ENCODE measurements around the gene CDK12. TPM values are rescaled to one million over a fixed set of nuclear protein-coding genes. Genes with fewer than 3 reads are reported as not detected.
"Not testable (repeated sequence)": the region's sequence is repeated elsewhere in the genome, so short reads cannot be mapped to it uniquely, and the experiment has no call there.

CDK12 gene
- total and polyA plus RNA-seq, 12 donors, result 7.2 to 206 (median 44.2) TPM

DNA sequence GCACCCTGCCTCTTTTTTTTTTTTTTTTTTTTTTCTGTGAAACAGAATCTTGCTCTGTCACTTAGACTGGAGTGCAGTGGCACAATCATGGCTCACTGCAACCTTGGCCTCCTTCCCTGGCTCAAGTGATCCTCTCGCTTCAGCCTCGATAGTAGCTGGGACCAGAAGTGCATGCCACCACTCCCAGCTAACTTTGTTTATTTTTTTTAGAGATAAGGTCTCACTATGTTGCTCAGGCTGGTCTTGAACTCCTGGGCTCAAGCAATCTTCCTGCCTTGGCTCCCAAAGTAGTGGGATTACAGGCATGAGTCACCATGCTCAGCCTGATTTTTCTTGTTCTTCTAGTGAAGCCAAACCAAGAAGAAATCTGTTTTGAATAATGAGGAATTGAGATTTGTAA is 25.0 kb downstream of the CDK12 start:
- Histone ChIP-seq H3K4me1 (replicated peaks in 1 of 2) (peaks cover 0 to 7% of the 10 kb centered on the region in 2 donors), H3K27ac (no peak overlapping the region), H3K27me3 (no peaks in the 10 kb centered on the region), H3K4me3 (no peak overlapping the region), H3K9me3 (replicated peaks in 1 of 3) (no peaks in the 10 kb centered on the region), H3K36me3 (replicated peaks in 1 of 2) (peaks cover 0 to 12% of the 10 kb centered on the region in 2 donors)
- intact Hi-C loops (cut with DNase I), result no loop called here
- peak in 2 of 7 donors; percentile 19 to 35 for DNase-seq
- WGBS, 4 donors, result 29 to 41% (median 32%) methylated on average over 2 of the region's 2 CpGs
- TF ChIP-seq, protein P1, sequence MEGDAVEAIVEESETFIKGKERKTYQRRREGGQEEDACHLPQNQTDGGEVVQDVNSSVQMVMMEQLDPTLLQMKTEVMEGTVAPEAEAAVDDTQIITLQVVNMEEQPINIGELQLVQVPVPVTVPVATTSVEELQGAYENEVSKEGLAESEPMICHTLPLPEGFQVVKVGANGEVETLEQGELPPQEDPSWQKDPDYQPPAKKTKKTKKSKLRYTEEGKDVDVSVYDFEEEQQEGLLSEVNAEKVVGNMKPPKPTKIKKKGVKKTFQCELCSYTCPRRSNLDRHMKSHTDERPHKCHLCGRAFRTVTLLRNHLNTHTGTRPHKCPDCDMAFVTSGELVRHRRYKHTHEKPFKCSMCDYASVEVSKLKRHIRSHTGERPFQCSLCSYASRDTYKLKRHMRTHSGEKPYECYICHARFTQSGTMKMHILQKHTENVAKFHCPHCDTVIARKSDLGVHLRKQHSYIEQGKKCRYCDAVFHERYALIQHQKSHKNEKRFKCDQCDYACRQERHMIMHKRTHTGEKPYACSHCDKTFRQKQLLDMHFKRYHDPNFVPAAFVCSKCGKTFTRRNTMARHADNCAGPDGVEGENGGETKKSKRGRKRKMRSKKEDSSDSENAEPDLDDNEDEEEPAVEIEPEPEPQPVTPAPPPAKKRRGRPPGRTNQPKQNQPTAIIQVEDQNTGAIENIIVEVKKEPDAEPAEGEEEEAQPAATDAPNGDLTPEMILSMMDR (IDR thresholded peaks at IDR 0.05), result no peak
- no peak for TF ChIP-seq POLR2A (IDR thresholded peaks at IDR 0.05)

DNA sequence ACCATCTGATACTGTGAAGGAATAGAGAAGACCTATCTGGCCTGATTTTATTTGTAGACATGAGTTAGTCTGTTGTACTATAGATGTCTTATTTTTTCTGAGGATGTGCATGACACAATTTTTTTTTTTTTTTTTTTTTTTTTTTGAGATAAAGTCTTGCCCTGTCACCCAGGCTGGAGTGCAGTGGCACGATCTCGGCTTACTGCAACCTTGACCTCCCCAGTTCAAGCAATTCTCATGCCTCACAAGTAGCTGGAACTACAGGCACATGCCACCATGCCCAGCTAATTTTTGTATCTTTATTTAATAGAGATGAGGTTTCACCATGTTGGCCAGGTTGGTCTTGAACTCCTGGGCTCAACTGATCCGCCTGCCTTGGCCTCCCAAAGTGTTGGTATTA is 26.2 kb downstream of the CDK12 start:
- Histone ChIP-seq H3K36me3 (replicated peaks in 1 of 2) (peaks cover 0 to 25% of the 10 kb centered on the region in 2 donors), H3K27ac (peak overlapping the region in 1 of 5 donors; percentile 19)
- H3K27me3 ChIP-seq; H3K9me3 ChIP-seq (replicated peaks in 1 of 3); H3K4me1 ChIP-seq (replicated peaks in 1 of 2); H3K4me3 ChIP-seq; intact Hi-C loops (cut with DNase I): not testable (repeated sequence)
- whole genome bisulfite sequencing, 4 donors, result 50 to 68% (median 57%) methylated on average over 3 of the region's 3 CpGs
- DNase-seq, result peak in 5 of 7 donors; percentile 29 to 62 (median 48)

DNA sequence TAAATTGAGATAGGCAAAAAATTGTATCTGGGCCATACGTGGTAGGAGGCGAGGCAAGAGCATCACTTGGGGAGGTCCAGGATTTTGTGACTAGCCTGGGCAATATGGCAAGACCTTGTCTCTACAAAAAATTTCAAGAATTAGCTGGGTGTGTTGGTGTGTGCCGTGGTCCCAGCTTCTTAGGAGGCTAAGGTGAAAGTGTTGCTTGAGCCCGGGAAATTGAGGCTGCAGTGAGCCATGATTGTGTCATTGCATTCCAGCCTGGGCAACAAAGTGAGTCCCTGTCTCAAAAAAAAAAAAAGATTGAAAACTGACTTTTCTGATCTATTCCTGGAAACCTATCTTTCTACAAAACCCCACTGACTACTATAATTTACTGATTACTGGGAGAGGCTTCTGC is 26.7 kb downstream of the CDK12 start:
- TF ChIP-seq POLR2A (IDR thresholded peaks at IDR 0.05), result no peak
- TF ChIP-seq, protein P1 (IDR thresholded peaks at IDR 0.05), result no peak
- peak in 1 of 7 donors; percentile 40 for DNase-seq
- H3K36me3 ChIP-seq (replicated peaks in 1 of 2), result peaks cover 0 to 29% of the 10 kb centered on the region in 2 donors
- H3K4me1 ChIP-seq (replicated peaks in 1 of 2), result peaks cover 0 to 7% of the 10 kb centered on the region in 2 donors
- H3K9me3 ChIP-seq (replicated peaks in 1 of 3), result no peaks in the 10 kb centered on the region
- no peak overlapping the region for H3K4me3 ChIP-seq
- peak overlapping the region in 1 of 5 donors; percentile 19 for H3K27ac ChIP-seq
- no peaks in the 10 kb centered on the region for H3K27me3 ChIP-seq
- WGBS, 4 donors, result 86 to 94% (median 91%) methylated on average over 4 of the region's 4 CpGs
- intact Hi-C loops (cut with DNase I), result no loop called here

DNA sequence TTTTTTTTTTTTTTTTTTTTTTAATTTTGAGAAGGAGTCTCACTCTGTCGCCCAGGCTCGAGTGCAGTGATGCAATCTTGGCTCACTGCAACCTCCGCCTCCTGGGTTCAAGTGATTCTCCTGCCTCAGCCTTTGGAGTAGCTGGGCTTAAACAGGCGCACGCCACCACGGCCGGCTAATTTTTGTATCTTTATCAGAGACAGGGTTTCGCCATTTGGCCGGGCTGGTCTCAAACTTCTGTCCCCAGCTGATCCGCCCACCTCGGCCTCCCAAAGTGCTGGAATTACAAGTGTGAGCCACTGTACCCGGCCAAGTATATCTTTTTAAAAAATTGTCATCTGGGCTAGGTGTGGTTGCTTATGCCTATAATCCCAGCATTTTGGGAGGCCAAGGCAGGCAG is 35.6 kb downstream of the CDK12 start:
- H3K9me3 ChIP-seq (replicated peaks in 1 of 3); H3K4me1 ChIP-seq (replicated peaks in 1 of 2); H3K4me3 ChIP-seq; H3K27ac ChIP-seq; intact Hi-C loops (cut with DNase I); H3K27me3 ChIP-seq: not testable (repeated sequence)
- 89 to 98% (median 96%) methylated on average over 12 of the region's 12 CpGs for WGBS, 4 donors
- DNase-seq, result peak in 1 of 7 donors; percentile 41
- peaks cover 0 to 91% of the 10 kb centered on the region in 2 donors for H3K36me3 ChIP-seq (replicated peaks in 1 of 2)

DNA sequence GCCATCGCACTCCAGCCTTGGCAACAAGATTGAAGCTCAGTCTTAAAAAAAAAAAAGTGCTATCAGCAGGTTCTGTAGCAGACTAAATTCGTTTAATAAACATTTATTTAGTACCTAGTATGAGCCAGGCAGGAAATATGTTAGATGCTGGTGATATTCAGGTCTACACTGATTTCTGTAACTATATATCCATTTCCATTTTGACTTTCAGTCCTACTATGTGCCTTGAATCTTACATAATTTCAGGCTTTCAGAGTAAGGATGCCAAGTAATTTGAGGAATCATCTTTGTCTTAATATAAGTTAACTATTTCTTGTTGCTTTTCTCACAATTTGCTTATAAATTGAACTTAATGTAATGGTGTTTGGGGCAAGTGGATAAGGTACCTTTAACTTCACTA is 46.2 kb downstream of the CDK12 start:
- H3K4me3 ChIP-seq, result no peak overlapping the region
- no peak overlapping the region for H3K27ac ChIP-seq
- H3K9me3 ChIP-seq (replicated peaks in 1 of 3), result no peaks in the 10 kb centered on the region
- peaks cover 0 to 55% of the 10 kb centered on the region in 2 donors for H3K36me3 ChIP-seq (replicated peaks in 1 of 2)
- WGBS, 4 donors, result 83 to 95% (median 89%) methylated on average over 2 of the region's 2 CpGs
- intact Hi-C loops (cut with DNase I), result no loop called here
- no peaks in the 10 kb centered on the region for H3K4me1 ChIP-seq (replicated peaks in 1 of 2)
- no peak for DNase-seq
- H3K27me3 ChIP-seq, result no peaks in the 10 kb centered on the region
- TF ChIP-seq, protein P1 (IDR thresholded peaks at IDR 0.05), result no peak
- TF ChIP-seq POLR2A (IDR thresholded peaks at IDR 0.05), result no peak

Data from adrenal gland (tissue), 12 donors.